Pancreas (tissue), 10 donors: ENCODE measurements around the gene SLC37A4. TPM values are rescaled to one million over a fixed set of nuclear protein-coding genes. Genes with fewer than 3 reads are reported as not detected.
"Not testable (repeated sequence)": the region's sequence is repeated elsewhere in the genome, so short reads cannot be mapped to it uniquely, and the experiment has no call there.

Experiments used
- ATAC-seq, 4 donors: fragments of 200-7000 bp; cut with Tn5 transposase; one replicate each; pipeline versions ENCODE4 v1.8.0 to v1.9.1; 2020; ENCODE audit warnings: mild to moderate bottlenecking in 4 of 4, moderate library complexity in 4 of 4
- DNase-seq, 6 donors: peaks; one replicate each; pipeline ENCODE4 v3.0.0-alpha.2; 2020
- FAIRE-seq: peaks from 2 replicates; lab custom pipeline; 2012; peaks lifted over from hg19 to GRCh38; lab: Jason Lieb, UNC
- H3K27ac ChIP-seq, 4 donors: fragments of 200-600 bp; sonication (generic); 1 replicate in 3 of 4; 2 replicates in 1 of 4; pipeline versions ENCODE4 v1.5.0 to v1.8.0; 2020
- H3K27me3 ChIP-seq, 4 donors: fragments of 200-600 bp; one replicate each; pipeline ENCODE4 v1.8.0; 2021
- H3K36me3 ChIP-seq, 3 donors: fragments of 200-600 bp; sonication (generic) in 1 of 3; one replicate each; pipeline versions ENCODE4 v1.5.0 to v1.8.0; 2020 to 2021
- H3K4me1 ChIP-seq, 3 donors: fragments of 200-600 bp; one replicate each; pipeline ENCODE4 v1.8.0; 2021
- H3K4me3 ChIP-seq, 4 donors: fragments of 200-600 bp; sonication (generic) in 2 of 4; one replicate each; pipeline versions ENCODE4 v1.5.0 to v1.8.0; 2020 to 2021
- H3K9me3 ChIP-seq, 4 donors: fragments of 200-600 bp; one replicate each; pipeline ENCODE4 v1.8.0; 2021
- CTCF ChIP-seq, 4 donors: fragments of 200-600 bp; sonication (generic) in 3 of 4; IDR thresholded peaks; one replicate each; pipeline versions ENCODE4 v1.5.0 to v1.8.0; 2021; ENCODE audit warnings: antibody characterized with exemption in 4 of 4
- WGBS, 2 donors: extraction: QIAGEN DNeasy Blood & Tissue Kit; methylation state at CpG; one replicate each; pipeline ENCODE4 v1.1.7; 2013; 5-methylcytosine and 5-hydroxymethylcytosine counted together
- intact Hi-C, 3 donors: fragments of 100-400 bp; cut with DNase I; formaldehyde crosslinking; loops; one replicate each; pipeline versions ENCODE4 v1.11.1 to v1.14.2; 2022
- polyA plus RNA-seq, 2 donors: library from polyadenylated mRNA; stranded (reverse); fragments of 200-250 nt; gene quantifications; one replicate each; pipeline ENCODE4 v1.2.3, GENCODE V29; 2013
- total RNA-seq, 6 donors: library from RNA; stranded (reverse); fragmentation: NEBNext Ultra II Directional in 4 of 6; extraction: Animal tissue kit (Norgen Biotek cat#: 25700) in 4 of 6; gene quantifications; one replicate each; pipeline versions ENCODE4 v1.2.1 to v1.2.4, GENCODE V29; 2021 to 2023
- donor health status: healthy with polysubstance abuse.
- donor health status: DM: no; HTN: no; CAD: no; lungs with moderate emphysema.
- donor health status: DM: no; HTN: no; CAD: no.
- donor health status: control.
- donor health status: control.
- donor health status: Bipolar disorder and iron deficiency.
- donor health status: DM: yes; HTN: yes; CAD: no.
- donor health status: DM: no; HTN: no; CAD: no.
- donor health status: DM: no; HTN: no; CAD: no.
- donor health status: DM: yes; HTN: yes; CAD: no.

SLC37A4 gene
- total and polyA plus RNA-seq, 8 donors, result 27.1 to 163 (median 38.0) TPM

- Histone ChIP-seq H3K27me3 (no peaks in the 10 kb centered on the region), H3K36me3 (peaks cover 2 to 47% (median 31%) of the 10 kb centered on the region in 3 donors), H3K4me3 (no peak overlapping the region), H3K4me1 (no peaks in the 10 kb centered on the region), H3K27ac (no peak overlapping the region), H3K9me3 (no peaks in the 10 kb centered on the region)
- no peak for ATAC-seq
- DNase-seq, result no peak
- no peak for TF ChIP-seq CTCF (IDR thresholded peaks at IDR 0.05)
- no peak for FAIRE-seq
- WGBS, 2 donors, result 76 to 93% methylated on average over 6 of the region's 6 CpGs
- intact Hi-C loops, result no loop called here
These were observed 14.0 kb upstream of the SLC37A4 start for GRCh38 chr11:119044708-119045107.

GRCh38 chr11:119042927-119043326 is 12.2 kb upstream of the SLC37A4 start:
- Histone ChIP-seq H3K27ac (no peak overlapping the region), H3K4me3 (no peak overlapping the region), H3K9me3 (no peaks in the 10 kb centered on the region), H3K4me1 (no peaks in the 10 kb centered on the region), H3K27me3 (no peaks in the 10 kb centered on the region), H3K36me3 (peaks cover 2 to 31% (median 13%) of the 10 kb centered on the region in 3 donors)
- intact Hi-C loops, result no loop called here
- no peak for TF ChIP-seq CTCF (IDR thresholded peaks at IDR 0.05)
- FAIRE-seq (no peak), DNase-seq (peak in 1 of 6 donors; percentile 9), ATAC-seq (no peak)
- WGBS, 2 donors, result 79 to 85% methylated on average over 9 of the region's 9 CpGs

GRCh38 chr11:119041821-119042514 is 11.3 kb upstream of the SLC37A4 start:
- 88 to 93% methylated on average over 4 of the region's 4 CpGs for WGBS, 2 donors
- no peaks in the 10 kb centered on the region for H3K4me1 ChIP-seq
- H3K27me3 ChIP-seq, result no peaks in the 10 kb centered on the region
- intact Hi-C loops, result no loop called here
- no peak overlapping the region for H3K27ac ChIP-seq
- H3K9me3 ChIP-seq, result no peaks in the 10 kb centered on the region
- no peak for ATAC-seq
- TF ChIP-seq CTCF (IDR thresholded peaks at IDR 0.05), result no peak
- H3K4me3 ChIP-seq, result no peak overlapping the region
- no peak for FAIRE-seq
- peak in 1 of 6 donors; percentile 0 for DNase-seq
- H3K36me3 ChIP-seq, result peaks cover 2 to 21% (median 5%) of the 10 kb centered on the region in 3 donors

- H3K27me3 ChIP-seq, intact Hi-C loops, H3K27ac ChIP-seq, H3K36me3 ChIP-seq, FAIRE-seq, ATAC-seq, DNase-seq, H3K4me1 ChIP-seq, H3K9me3 ChIP-seq, H3K4me3 ChIP-seq: not testable (repeated sequence)
- WGBS, 2 donors, result 56 to 59% methylated on average over 7 to 11 of the region's 11 CpGs
These were observed 8.8 kb upstream of the SLC37A4 start for GRCh38 chr11:119039471-119039870.

GRCh38 chr11:119038884-119039283 is 8.2 kb upstream of the SLC37A4 start:
- 80 to 88% methylated on average over 5 of the region's 5 CpGs for WGBS, 2 donors
- intact Hi-C loops, result no loop called here
- H3K4me1 ChIP-seq, result no peaks in the 10 kb centered on the region
- no peaks in the 10 kb centered on the region for H3K36me3 ChIP-seq
- H3K9me3 ChIP-seq, result no peaks in the 10 kb centered on the region
- no peak for ATAC-seq
- FAIRE-seq, result no peak
- no peak for DNase-seq
- H3K27ac ChIP-seq, result no peak overlapping the region
- H3K27me3 ChIP-seq, result no peaks in the 10 kb centered on the region
- no peak for TF ChIP-seq CTCF (IDR thresholded peaks at IDR 0.05)
- no peak overlapping the region for H3K4me3 ChIP-seq
